Renal cortex interstitium (tissue), 11 donors: ENCODE data around the gene ROBO1. TPM values are rescaled to one million over a fixed set of nuclear protein-coding genes. Genes with fewer than 3 reads are reported as not detected.

Experiments used
- DNase-seq, 11 donors: peaks; one replicate each; pipeline ENCODE4 v3.0.0-alpha.2; 2013; ENCODE audit warnings: low read depth in 9 of 11, low spot score in 4 of 11; ENCODE audit errors: extremely low read depth in 1 of 11
- polyA plus RNA-seq, 3 donors: library from polyadenylated mRNA; unstranded; fragments of 120-200 nt; gene quantifications; one replicate each; pipeline ENCODE4 v1.2.1, GENCODE V29; 2013; ENCODE audit not compliant: insufficient read length in 3 of 3

The ROBO1 gene
- polyA plus RNA-seq, 3 donors = 106 to 124 (median 118) TPM

- DNase-seq = no peak
These were observed 700.1 kb downstream of the ROBO1 start for GRCh38 chr3:79067734-79068133.

GRCh38 chr3:79066481-79066880 is 701.3 kb downstream of the ROBO1 start:
- no peak for DNase-seq

- no peak for DNase-seq
These were observed 704.2 kb downstream of the ROBO1 start for GRCh38 chr3:79063624-79064023.

- DNase-seq = no peak
These were observed 710.0 kb downstream of the ROBO1 start for GRCh38 chr3:79057756-79058155.

GRCh38 chr3:79056498-79056897 is 711.3 kb downstream of the ROBO1 start:
- no peak for DNase-seq

- no peak for DNase-seq
These were observed 715.6 kb downstream of the ROBO1 start for GRCh38 chr3:79052054-79052681.

GRCh38 chr3:79047581-79047980 is 720.2 kb downstream of the ROBO1 start:
- no peak for DNase-seq

- DNase-seq = no peak
These were observed 726.2 kb downstream of the ROBO1 start for GRCh38 chr3:79041621-79042020.

GRCh38 chr3:79040701-79041100 is 727.1 kb downstream of the ROBO1 start:
- DNase-seq = no peak

- no peak for DNase-seq
These were observed 727.7 kb downstream of the ROBO1 start for GRCh38 chr3:79040091-79040490.

GRCh38 chr3:79039192-79039591 is 728.6 kb downstream of the ROBO1 start:
- DNase-seq = no peak

GRCh38 chr3:79038636-79039035 is 729.2 kb downstream of the ROBO1 start:
- DNase-seq = no peak

- DNase-seq = no peak
These were observed 729.7 kb downstream of the ROBO1 start for GRCh38 chr3:79038057-79038456.

- DNase-seq = peak in 2 of 11 donors; percentile 38 to 59
These were observed 735.0 kb downstream of the ROBO1 start for GRCh38 chr3:79032686-79033318.

- no peak for DNase-seq
These were observed 737.6 kb downstream of the ROBO1 start for GRCh38 chr3:79030157-79030556.

- no peak for DNase-seq
These were observed 738.9 kb downstream of the ROBO1 start for GRCh38 chr3:79028916-79029315.

GRCh38 chr3:79027593-79027992 is 740.2 kb downstream of the ROBO1 start:
- DNase-seq = no peak

GRCh38 chr3:79019924-79020173 is 747.9 kb downstream of the ROBO1 start:
- no peak for DNase-seq

- peak; percentile 70 to 87 (median 83) for DNase-seq
These were observed 748.5 kb downstream of the ROBO1 start for GRCh38 chr3:79019137-79019923.

GRCh38 chr3:79018671-79019136 is 749.1 kb downstream of the ROBO1 start:
- DNase-seq = peak in 6 of 11 donors; percentile 39 to 47 (median 41)
